Dedifferentiated amniotic fluid mesenchymal stem cell (primary cell): ENCODE data around the gene BRSK1.

Experiments used
- DNase-seq: peaks from one replicate; pipeline ENCODE4 v3.0.0-alpha.2; 2016; ENCODE audit errors: extremely low spot score

Gene BRSK1

GRCh38 chr19:55253842-55254624 lies 29.8 kb upstream of the BRSK1 start:
- DNase-seq: no peak

- DNase-seq: no peak
These were observed 29.2 kb upstream of the BRSK1 start for GRCh38 chr19:55254625-55254977.

GRCh38 chr19:55255618-55256423 lies 28.0 kb upstream of the BRSK1 start:
- DNase-seq: no peak

- DNase-seq: no peak
These were observed 27.0 kb upstream of the BRSK1 start for GRCh38 chr19:55256562-55257460.

GRCh38 chr19:55257461-55258420 lies 26.1 kb upstream of the BRSK1 start:
- no peak for DNase-seq

- no peak for DNase-seq
These were observed 25.3 kb upstream of the BRSK1 start for GRCh38 chr19:55258476-55258827.

GRCh38 chr19:55258828-55259539 lies 24.8 kb upstream of the BRSK1 start, which contains the start of gene PPP6R1:
Gene PPP6R1, minus strand, starts transcription at chr19:55259017. Its CDS starts 11,914 bp downstream, at chr19:55247103.
- DNase-seq: peak; percentile 100

- no peak for DNase-seq
These were observed 24.1 kb upstream of the BRSK1 start for GRCh38 chr19:55259540-55260210.

- no peak for DNase-seq
These were observed 22.1 kb upstream of the BRSK1 start for GRCh38 chr19:55261671-55262126.

- DNase-seq: no peak
These were observed 21.4 kb upstream of the BRSK1 start for GRCh38 chr19:55262359-55262758.

- no peak for DNase-seq
These were observed 19.3 kb upstream of the BRSK1 start for GRCh38 chr19:55264531-55264930.

GRCh38 chr19:55265173-55265572 lies 18.6 kb upstream of the BRSK1 start:
- no peak for DNase-seq

- no peak for DNase-seq
These were observed 17.9 kb upstream of the BRSK1 start for GRCh38 chr19:55265723-55266386.

GRCh38 chr19:55266404-55266803 lies 17.4 kb upstream of the BRSK1 start:
- no peak for DNase-seq

- no peak for DNase-seq
These were observed 17.0 kb upstream of the BRSK1 start for GRCh38 chr19:55266840-55267239.

GRCh38 chr19:55269299-55269698 lies 14.5 kb upstream of the BRSK1 start:
- DNase-seq: no peak

- DNase-seq: no peak
These were observed 13.4 kb upstream of the BRSK1 start for GRCh38 chr19:55270172-55270942.

GRCh38 chr19:55272142-55272541 lies 11.7 kb upstream of the BRSK1 start:
- no peak for DNase-seq
